Glutamatergic neuron (in vitro differentiated cells): ENCODE measurements around the gene RNF212. TPM values are rescaled to one million over a fixed set of nuclear protein-coding genes. Genes with fewer than 3 reads are reported as not detected.
A peak's percentile ranks its signal among the peaks of the same experiment; 100 is the strongest.

Source experiments
- DNase-seq: peaks from one replicate; pipeline ENCODE4 v3.0.0; 2022
- H3K27ac Mint-ChIP-seq: one replicate; pipeline ENCODE4 v1.8.0; 2020; ENCODE audit warnings: mild to moderate bottlenecking, mixed read lengths, inconsistent platforms; ENCODE audit not compliant: unreplicated experiment
- H3K27me3 Mint-ChIP-seq: one replicate; pipeline ENCODE4 v1.8.0; 2020; ENCODE audit warnings: mild to moderate bottlenecking, moderate library complexity, mixed read lengths, inconsistent platforms; ENCODE audit not compliant: unreplicated experiment
- H3K36me3 Mint-ChIP-seq: one replicate; pipeline ENCODE4 v1.8.0; 2020; ENCODE audit warnings: mild to moderate bottlenecking, mixed read lengths, inconsistent platforms; ENCODE audit not compliant: unreplicated experiment
- H3K4me1 Mint-ChIP-seq: one replicate; pipeline ENCODE4 v1.8.0; 2020; ENCODE audit warnings: mild to moderate bottlenecking, low read depth, mixed read lengths, inconsistent platforms; ENCODE audit not compliant: unreplicated experiment
- H3K4me3 Mint-ChIP-seq: one replicate; pipeline ENCODE4 v1.8.0; 2020; ENCODE audit warnings: mild to moderate bottlenecking, mixed read lengths, inconsistent platforms; ENCODE audit not compliant: unreplicated experiment
- H3K9me3 Mint-ChIP-seq: one replicate; pipeline ENCODE4 v1.8.0; 2020; ENCODE audit warnings: mild to moderate bottlenecking, moderate library complexity, mixed read lengths, inconsistent platforms; ENCODE audit not compliant: unreplicated experiment
- CTCF ChIP-seq: fragments of 200-600 bp; sonication (generic); IDR thresholded peaks from one replicate; pipeline ENCODE4 v1.5.0; 2021; ENCODE audit not compliant: partially characterized antibody, unreplicated experiment
- total RNA-seq: library from RNA; stranded (reverse); fragmentation: NEBNext Ultra II Directional; extraction: Animal tissue kit (Norgen Biotek cat#: 25700); gene quantifications from one replicate; pipeline ENCODE4 v1.2.1, GENCODE V29; 2021; ENCODE audit not compliant: unreplicated experiment

The RNF212 gene
- total RNA-seq, 1 donor from 2014 or later = 11.1 TPM

GRCh38 chr4:1062419-1062818, 50.9 kb downstream of the RNF212 start:
- H3K4me3 Mint-ChIP-seq = peak overlapping the region; percentile 69
- peaks cover 2% of the 10 kb centered on the region for H3K9me3 Mint-ChIP-seq
- H3K27me3 Mint-ChIP-seq = peaks cover 4% of the 10 kb centered on the region
- no peaks in the 10 kb centered on the region for H3K36me3 Mint-ChIP-seq
- H3K27ac Mint-ChIP-seq = peak overlapping the region; percentile 97
- peaks cover 53% of the 10 kb centered on the region for H3K4me1 Mint-ChIP-seq
- TF ChIP-seq CTCF = no peak
- no peak for DNase-seq

- H3K9me3 Mint-ChIP-seq = peaks cover 2% of the 10 kb centered on the region
- peak overlapping the region; percentile 97 for H3K27ac Mint-ChIP-seq
- H3K27me3 Mint-ChIP-seq = peaks cover 4% of the 10 kb centered on the region
Observed at GRCh38 chr4:1061760-1062159, 51.6 kb downstream of the RNF212 start.

GRCh38 chr4:1061056-1061700, 52.2 kb downstream of the RNF212 start:
- no peaks in the 10 kb centered on the region for H3K36me3 Mint-ChIP-seq
- H3K27ac Mint-ChIP-seq = peak overlapping the region; percentile 97
- H3K9me3 Mint-ChIP-seq = peaks cover 4% of the 10 kb centered on the region
- DNase-seq = peak; percentile 58
- H3K4me1 Mint-ChIP-seq = peaks cover 58% of the 10 kb centered on the region
- TF ChIP-seq CTCF = no peak
- peak overlapping the region; percentile 69 for H3K4me3 Mint-ChIP-seq
- peaks cover 6% of the 10 kb centered on the region for H3K27me3 Mint-ChIP-seq

More at GRCh38 chr4:1061760-1062159, 51.6 kb downstream of the RNF212 start:
- Mint-ChIP-seq H3K4me3 (peak overlapping the region; percentile 69), H3K36me3 (no peaks in the 10 kb centered on the region), H3K4me1 (peaks cover 55% of the 10 kb centered on the region)
- TF ChIP-seq CTCF = no peak
- peak; percentile 51 for DNase-seq

- DNase-seq = no peak
- Mint-ChIP-seq H3K36me3 (no peaks in the 10 kb centered on the region), H3K9me3 (peaks cover 6% of the 10 kb centered on the region), H3K27me3 (peaks cover 7% of the 10 kb centered on the region), H3K27ac (peak overlapping the region; percentile 97), H3K4me3 (peak overlapping the region; percentile 69), H3K4me1 (peaks cover 61% of the 10 kb centered on the region)
- no peak for TF ChIP-seq CTCF
Observed at GRCh38 chr4:1060621-1061020, 52.7 kb downstream of the RNF212 start.

GRCh38 chr4:1060121-1060520, 53.2 kb downstream of the RNF212 start:
- H3K4me3 Mint-ChIP-seq = peak overlapping the region; percentile 69
- no peak for DNase-seq
- peaks cover 61% of the 10 kb centered on the region for H3K4me1 Mint-ChIP-seq
- H3K9me3 Mint-ChIP-seq = peaks cover 6% of the 10 kb centered on the region
- no peak for TF ChIP-seq CTCF
- peak overlapping the region; percentile 97 for H3K27ac Mint-ChIP-seq
- no peaks in the 10 kb centered on the region for H3K36me3 Mint-ChIP-seq
- H3K27me3 Mint-ChIP-seq = peaks cover 7% of the 10 kb centered on the region
